Measurements from ENCODE around the gene RTN4RL2. TPM values are rescaled to one million over a fixed set of nuclear protein-coding genes. Genes with fewer than 3 reads are reported as not detected.

RTN4RL2 gene
- polyA plus RNA-seq, 3 donors, result 0.40 to 0.53 (median 0.44) TPM

GRCh38 chr11:57475671-57476046, 15.3 kb downstream of the RTN4RL2 start:
- Histone ChIP-seq H3K4me2 (replicated peaks; ENCODE audit: extremely low read depth, low read length, poor library complexity, severe bottlenecking) (peak overlapping the region; percentile 95), H3K27ac (ENCODE audit: low read depth in 1 of 2, low read length in 2 of 2) (no peak overlapping the region), H3K4me1 (ENCODE audit: control insufficient read depth in 1 of 2, insufficient read depth in 2 of 2, low read length in 2 of 2) (peaks cover 42 to 47% of the 10 kb centered on the region in 2 donors), H4K20me1 (ENCODE audit: insufficient read depth, low read length) (no peaks in the 10 kb centered on the region), H2AFZ (ENCODE audit: insufficient read depth, low read depth, low read length, poor library complexity, severe bottlenecking) (peak overlapping the region; percentile 93), H3K79me2 (ENCODE audit: insufficient read depth, low read length) (peaks cover 7% of the 10 kb centered on the region), H3K9ac (ENCODE audit: insufficient read depth, low read length, poor library complexity, severe bottlenecking) (peak overlapping the region; percentile 66), H3K27me3 (ENCODE audit: control insufficient read depth in 2 of 2, insufficient read depth in 2 of 2, low read length in 2 of 2) (no peaks in the 10 kb centered on the region), H3K4me3 (replicated peaks in 1 of 3; ENCODE audit: low read depth in 2 of 3, low read length in 3 of 3) (peak overlapping the region in 1 of 3 experiments; percentile 78), H3K9me3 (replicated peaks in 1 of 2; ENCODE audit: control insufficient read depth in 1 of 2, insufficient read depth in 1 of 2, low read length in 2 of 2) (no peaks in the 10 kb centered on the region), H3K36me3 (replicated peaks in 1 of 2; ENCODE audit: control insufficient read depth in 1 of 2, insufficient read depth in 2 of 2, low read length in 2 of 2) (no peaks in the 10 kb centered on the region)
- H3K27ac Mint-ChIP-seq, result peak overlapping the region in 1 of 7 donors; percentile 33
- intact Hi-C loops (cut with micrococcal nuclease), result loop anchor here in 1 of 2 donors (5.0 kb wide), 1 partner anchor 42 kb away; the partner anchor contains the start of gene SLC43A1
- peaks cover 46% of the 10 kb centered on the region for H3K4me1 Mint-ChIP-seq
- peaks cover 0 to 5% (median 0%) of the 10 kb centered on the region in 7 donors for H3K9me3 Mint-ChIP-seq
- WGBS (ENCODE audit: insufficient coverage), result 76% methylated on average over 5 of the region's 5 CpGs
- H3K4me3 Mint-ChIP-seq, result peak overlapping the region; percentile 81 to 85
- no peak for DNase-seq
- TF ChIP-seq CTCF (IDR thresholded peaks at IDR 0.05), result no peak
- H3K27me3 Mint-ChIP-seq (ENCODE audit: low read depth in 3 of 3), result peaks cover 10 to 23% (median 17%) of the 10 kb centered on the region in 3 donors
- peaks cover 0 to 4% of the 10 kb centered on the region in 2 donors for H3K36me3 Mint-ChIP-seq

GRCh38 chr11:57476047-57476756, 15.9 kb downstream of the RTN4RL2 start:
- Histone ChIP-seq H3K9ac (ENCODE audit: insufficient read depth, low read length, poor library complexity, severe bottlenecking) (peak overlapping the region; percentile 66), H4K20me1 (ENCODE audit: insufficient read depth, low read length) (no peaks in the 10 kb centered on the region), H3K27ac (ENCODE audit: low read depth in 1 of 2, low read length in 2 of 2) (no peak overlapping the region), H3K79me2 (ENCODE audit: insufficient read depth, low read length) (peaks cover 7% of the 10 kb centered on the region), H3K4me2 (replicated peaks; ENCODE audit: extremely low read depth, low read length, poor library complexity, severe bottlenecking) (peak overlapping the region; percentile 95), H3K27me3 (ENCODE audit: control insufficient read depth in 2 of 2, insufficient read depth in 2 of 2, low read length in 2 of 2) (no peaks in the 10 kb centered on the region), H3K9me3 (replicated peaks in 1 of 2; ENCODE audit: control insufficient read depth in 1 of 2, insufficient read depth in 1 of 2, low read length in 2 of 2) (no peaks in the 10 kb centered on the region), H3K36me3 (replicated peaks in 1 of 2; ENCODE audit: control insufficient read depth in 1 of 2, insufficient read depth in 2 of 2, low read length in 2 of 2) (no peaks in the 10 kb centered on the region), H2AFZ (ENCODE audit: insufficient read depth, low read depth, low read length, poor library complexity, severe bottlenecking) (peak overlapping the region; percentile 93), H3K4me3 (replicated peaks in 1 of 3; ENCODE audit: low read depth in 2 of 3, low read length in 3 of 3) (peak overlapping the region; percentile 41 to 78 (median 45)), H3K4me1 (ENCODE audit: control insufficient read depth in 1 of 2, insufficient read depth in 2 of 2, low read length in 2 of 2) (peaks cover 42 to 47% of the 10 kb centered on the region in 2 donors)
- H3K4me1 Mint-ChIP-seq, result peaks cover 48% of the 10 kb centered on the region
- H3K9me3 Mint-ChIP-seq, result peaks cover 0 to 5% (median 0%) of the 10 kb centered on the region in 7 donors
- WGBS (ENCODE audit: insufficient coverage), result 1% methylated on average over 76 of the region's 80 CpGs
- intact Hi-C loops (cut with micrococcal nuclease), result loop anchor here in 1 of 2 donors (5.0 kb wide), 1 partner anchor 41 kb away; the partner anchor contains the start of gene SLC43A1
- peaks cover 0 to 4% of the 10 kb centered on the region in 2 donors for H3K36me3 Mint-ChIP-seq
- H3K4me3 Mint-ChIP-seq, result peak overlapping the region; percentile 81 to 91
- no peak for TF ChIP-seq CTCF (IDR thresholded peaks at IDR 0.05)
- peak in 2 of 3 donors; percentile 32 to 41 for DNase-seq
- peak overlapping the region in 1 of 7 donors; percentile 33 for H3K27ac Mint-ChIP-seq
- H3K27me3 Mint-ChIP-seq (ENCODE audit: low read depth in 3 of 3), result peaks cover 9 to 23% (median 17%) of the 10 kb centered on the region in 3 donors

All from CD14-positive monocyte (primary cell).